A673 (cell line): ENCODE data around the gene IGSF11. TPM values are rescaled to one million over a fixed set of nuclear protein-coding genes. Genes with fewer than 3 reads are reported as not detected.

Source experiments
- BruUV-seq: library from RNA; stranded (reverse); fragments of 400-500 nt; replicated peaks from 2 replicates; lab custom pipeline; 2021; lab: Mats Ljungman, UMichigan
- CTCF ChIA-PET: fragments of 300-600 bp; sonication (Branson Sonifier 250); formaldehyde crosslinking; loops from one replicate; lab custom pipeline; 2022; ENCODE audit warnings: antibody characterized with exemption; lab: Charles Lee
- POLR2A ChIA-PET: fragments of 300-600 bp; sonication (Branson Sonifier 250); formaldehyde crosslinking; loops from one replicate; lab custom pipeline; 2022; ENCODE audit warnings: antibody characterized with exemption; ENCODE audit not compliant: low non-redundant PET; lab: Charles Lee
- DNase-seq: peaks from one replicate; pipeline ENCODE4 v3.0.0-alpha.2; 2015; ENCODE audit warnings: low spot score
- H3K27ac ChIP-seq: fragments of 200-600 bp; sonication (generic); 2 replicates; pipeline ENCODE4 v1.5.1; 2016; ENCODE audit warnings: mixed run types, low read depth, mild to moderate bottlenecking, mixed read lengths, antibody characterized with exemption, low read length; ENCODE audit not compliant: poor library complexity, severe bottlenecking
- H3K27me3 ChIP-seq: fragments of 200-600 bp; sonication (generic); replicated peaks from 2 replicates; pipeline ENCODE4 v1.6.1; 2017; ENCODE audit warnings: mixed run types, low read depth, mild to moderate bottlenecking, mixed read lengths, antibody characterized with exemption, low read length; ENCODE audit not compliant: insufficient read depth, poor library complexity
- H3K36me3 ChIP-seq: fragments of 200-600 bp; sonication (generic); 2 replicates; pipeline ENCODE4 v1.6.1; 2016; ENCODE audit warnings: mixed run types, mild to moderate bottlenecking, mixed read lengths, antibody characterized with exemption, low read length; ENCODE audit not compliant: insufficient read depth, poor library complexity, severe bottlenecking
- H3K4me1 ChIP-seq: fragments of 200-600 bp; sonication (generic); 2 replicates; pipeline ENCODE4 v1.6.1; 2017; ENCODE audit warnings: mixed run types, mild to moderate bottlenecking, mixed read lengths, antibody characterized with exemption, low read length; ENCODE audit not compliant: insufficient read depth, poor library complexity, severe bottlenecking
- H3K4me3 ChIP-seq: fragments of 200-600 bp; sonication (generic); 2 replicates; pipeline ENCODE4 v1.5.1; 2016; ENCODE audit warnings: low read depth, mixed run types, mild to moderate bottlenecking, mixed read lengths, low read length; ENCODE audit not compliant: poor library complexity, severe bottlenecking
- H3K9me3 ChIP-seq: fragments of 200-600 bp; sonication (generic); 2 replicates; pipeline ENCODE4 v1.6.1; 2016; ENCODE audit warnings: mixed run types, low read depth, mild to moderate bottlenecking, mixed read lengths, antibody characterized with exemption, low read length; ENCODE audit not compliant: poor library complexity, severe bottlenecking
- CTCF ChIP-seq: fragments of 300-800, 200-600 bp; sonication (generic); conservative IDR thresholded peaks from 2 replicates; pipeline ENCODE4 v1.5.1; 2017; ENCODE audit warnings: low read depth, mild to moderate bottlenecking, antibody characterized with exemption, low read length, moderate library complexity, mixed read lengths
- EZH2 ChIP-seq: fragments of 200-600 bp; sonication (generic); IDR thresholded peaks from 2 replicates; pipeline ENCODE4 v1.6.1; 2017; ENCODE audit warnings: borderline replicate concordance, low read depth, mild to moderate bottlenecking, mixed read lengths, antibody characterized with exemption, low read length; ENCODE audit not compliant: poor library complexity, severe bottlenecking
- intact Hi-C: fragments of 100-400 bp; cut with micrococcal nuclease; formaldehyde crosslinking; loops from one replicate; pipeline ENCODE4 v1.10.0; 2022; ENCODE audit not compliant: unreplicated experiment
- total RNA-seq: library from RNA; stranded (reverse); gene quantifications from 2 replicates; pipeline ENCODE4 v1.2.3, GENCODE V29; 2021

IGSF11 gene
- total RNA-seq, 1 experiment from 2014 or later: not detected

- no peak for DNase-seq
- no TSS peak for BruUV-seq
- intact Hi-C loops: no loop called here
- Histone ChIP-seq H3K27ac (no peak overlapping the region), H3K4me1 (no peaks in the 10 kb centered on the region), H3K4me3 (no peak overlapping the region), H3K36me3 (no peaks in the 10 kb centered on the region), H3K9me3 (no peaks in the 10 kb centered on the region), H3K27me3 (no peaks in the 10 kb centered on the region)
- CTCF ChIA-PET: no interaction called here
- TF ChIP-seq CTCF (no peak), EZH2 (no peak)
- POLR2A ChIA-PET: no interaction called here
Measured at GRCh38 chr3:118955914-118956556, 78.6 kb downstream of the IGSF11 start.

GRCh38 chr3:118951089-118951488 lies 83.6 kb downstream of the IGSF11 start:
- ChIA-PET POLR2A (no interaction called here), CTCF (no interaction called here)
- BruUV-seq: no TSS peak
- H3K27me3 ChIP-seq: no peaks in the 10 kb centered on the region
- H3K27ac ChIP-seq: no peak overlapping the region
- DNase-seq: no peak
- H3K36me3 ChIP-seq: no peaks in the 10 kb centered on the region
- H3K4me3 ChIP-seq: no peak overlapping the region
- no peak for TF ChIP-seq CTCF
- no peak for TF ChIP-seq EZH2
- H3K4me1 ChIP-seq: no peaks in the 10 kb centered on the region
- intact Hi-C loops: no loop called here
- no peaks in the 10 kb centered on the region for H3K9me3 ChIP-seq

GRCh38 chr3:118949113-118949760 lies 85.4 kb downstream of the IGSF11 start:
- ChIA-PET CTCF (no interaction called here), POLR2A (no interaction called here)
- no peaks in the 10 kb centered on the region for H3K9me3 ChIP-seq
- no peaks in the 10 kb centered on the region for H3K36me3 ChIP-seq
- no peak overlapping the region for H3K27ac ChIP-seq
- intact Hi-C loops: no loop called here
- BruUV-seq: no TSS peak
- H3K4me1 ChIP-seq: no peaks in the 10 kb centered on the region
- H3K4me3 ChIP-seq: no peak overlapping the region
- no peak for DNase-seq
- no peaks in the 10 kb centered on the region for H3K27me3 ChIP-seq
- no peak for TF ChIP-seq CTCF
- TF ChIP-seq EZH2: no peak
